Measurements from ENCODE around the gene THEM4. TPM values are rescaled to one million over a fixed set of nuclear protein-coding genes. Genes with fewer than 3 reads are reported as not detected.

Gene THEM4
- total and polyA plus RNA-seq, 2 of the 8 experiments (the other 6 are each of a cell fraction or from before 2014, with no cell fraction given): 9.9 to 11.2 TPM

- TF ChIP-seq CHD1 (IDR thresholded peaks at IDR 0.05; ENCODE audit: low read depth, low read length) (no peak), CBX8 (IDR thresholded peaks at IDR 0.05; ENCODE audit: borderline replicate concordance, low read depth, low read length) (no peak), JUND (IDR thresholded peaks at IDR 0.05; ENCODE audit: low read length) (no peak), SIRT6 (IDR thresholded peaks at IDR 0.05; ENCODE audit: low read length) (no peak), CBX5 (IDR thresholded peaks at IDR 0.05; ENCODE audit: low read depth, low read length) (no peak), PHF8 (conservative IDR thresholded peaks at IDR 0.05; ENCODE audit: low read depth, low read length) (peak; percentile 83), TAF1 (IDR thresholded peaks at IDR 0.05; ENCODE audit: low read depth, low read length) (peak; percentile 75; the same call in 1 of the 2 replicates), GTF2F1 (IDR thresholded peaks at IDR 0.05; ENCODE audit: borderline replicate concordance, low read depth, low read length) (peak; percentile 14; the same call in 1 of the 2 replicates), TAF7 (optimal IDR thresholded peaks at IDR 0.05; ENCODE audit: borderline replicate concordance, low read depth, low read length) (peak; percentile 60), TBP (IDR thresholded peaks at IDR 0.05; ENCODE audit: low read depth, low read length) (peak; percentile 73), MAX (IDR thresholded peaks at IDR 0.05) (peak; percentile 84; the same call in 1 of the 2 replicates), MAFK (IDR thresholded peaks at IDR 0.05; ENCODE audit: low read depth, low read length) (no peak), ASH2L (IDR thresholded peaks at IDR 0.05; ENCODE audit: low read length) (peak; percentile 66), SIX5 (IDR thresholded peaks at IDR 0.05; ENCODE audit: low read depth, low read length) (no peak), GABPA (IDR thresholded peaks at IDR 0.05; ENCODE audit: borderline replicate concordance, insufficient read depth, low read length) (no peak), RNF2 (IDR thresholded peaks at IDR 0.05; ENCODE audit: borderline replicate concordance, low read depth, low read length, missing control alignments, poor library complexity, severe bottlenecking) (no peak), EGR1 (IDR thresholded peaks at IDR 0.05; ENCODE audit: borderline replicate concordance, low read depth, low read length) (no peak), SP2 (IDR thresholded peaks at IDR 0.05; ENCODE audit: low read length) (no peak), RFX5 (IDR thresholded peaks at IDR 0.05; ENCODE audit: borderline replicate concordance, low read depth, low read length) (no peak)
- TF ChIP-seq, protein P1, sequence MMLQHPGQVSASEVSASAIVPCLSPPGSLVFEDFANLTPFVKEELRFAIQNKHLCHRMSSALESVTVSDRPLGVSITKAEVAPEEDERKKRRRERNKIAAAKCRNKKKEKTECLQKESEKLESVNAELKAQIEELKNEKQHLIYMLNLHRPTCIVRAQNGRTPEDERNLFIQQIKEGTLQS (IDR thresholded peaks at IDR 0.05; ENCODE audit: insufficient read depth, low read depth, low read length): no peak
- TF ChIP-seq, protein P2, sequence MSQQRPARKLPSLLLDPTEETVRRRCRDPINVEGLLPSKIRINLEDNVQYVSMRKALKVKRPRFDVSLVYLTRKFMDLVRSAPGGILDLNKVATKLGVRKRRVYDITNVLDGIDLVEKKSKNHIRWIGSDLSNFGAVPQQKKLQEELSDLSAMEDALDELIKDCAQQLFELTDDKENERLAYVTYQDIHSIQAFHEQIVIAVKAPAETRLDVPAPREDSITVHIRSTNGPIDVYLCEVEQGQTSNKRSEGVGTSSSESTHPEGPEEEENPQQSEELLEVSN (IDR thresholded peaks at IDR 0.05): peak; percentile 69; the same call in 1 of the 2 replicates
Observed at GRCh38 chr1:151839457-151840403, 69.6 kb downstream of the THEM4 start, which contains the start of gene C2CD4D (continued).
